RWPE1 (cell line): ENCODE measurements around the gene MICALL1.

Source experiments
- CTCF ChIA-PET: fragments of 350-600 bp; sonication (Branson Sonifier 250); formaldehyde crosslinking; extraction: SDS; loops from one replicate; lab custom pipeline; 2021; lab: Yijun Ruan, JAX
- POLR2A ChIA-PET: fragments of 400-600 bp; formaldehyde crosslinking; extraction: SDS; loops from one replicate; lab custom pipeline; 2020; ENCODE audit warnings: antibody characterized with exemption; ENCODE audit not compliant: low non-redundant PET; lab: Yijun Ruan, JAX
- DNase-seq: peaks from one replicate; pipeline ENCODE4 v3.0.0; 2012; ENCODE audit warnings: low spot score
- H3K27ac ChIP-seq: fragments of 450-650 bp; 2 replicates; pipeline ENCODE4 v1.5.1; 2017
- CTCF ChIP-seq: fragments of 450-650 bp; conservative IDR thresholded peaks from 2 replicates; pipeline ENCODE4 v1.5.1; 2017; ENCODE audit warnings: low read depth, mild to moderate bottlenecking

MICALL1 gene

GRCh38 chr22:37905534-37906363, at the start of gene MICALL1:
Gene MICALL1 (plus strand): TSS chr22:37906297. CDS start chr22:37906423, 126 bp downstream.
- peak; percentile 65 for DNase-seq
- peak within 1 kb of the TSS; percentile 100 for H3K27ac ChIP-seq

DNA sequence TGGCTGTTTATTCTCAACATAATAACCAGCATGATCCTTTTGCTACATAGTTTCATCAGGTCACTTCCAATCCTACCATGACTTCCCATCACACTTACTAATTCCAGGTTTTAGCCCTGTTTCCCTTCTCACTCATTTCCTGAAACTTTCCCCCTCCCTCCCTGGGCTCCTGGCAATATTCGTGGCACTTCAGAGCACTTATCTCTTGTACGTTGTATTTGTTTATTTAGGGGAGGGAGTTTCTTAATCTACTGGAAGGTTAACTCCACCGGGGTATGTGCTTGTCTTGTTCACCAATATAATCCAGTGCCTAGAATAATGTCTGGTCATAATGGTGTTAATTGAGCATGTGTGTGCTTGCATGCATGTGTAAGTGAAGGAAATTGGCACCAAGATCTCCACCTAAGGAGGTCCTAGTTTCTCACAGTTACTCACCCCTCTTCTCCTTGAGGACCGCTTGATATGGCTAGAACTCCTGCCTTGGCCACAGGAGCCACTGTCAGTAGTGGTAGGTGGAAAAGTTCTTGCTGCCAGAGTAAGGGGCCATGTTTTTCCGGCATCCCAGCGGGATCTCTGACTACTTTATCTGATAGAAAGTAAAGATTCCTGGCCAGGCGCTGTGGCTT, 45.2 kb upstream of the MICALL1 start:
- TF ChIP-seq CTCF: no peak
- peak overlapping the region; percentile 37; the same call in 1 of the 2 replicates for H3K27ac ChIP-seq
- no peak for DNase-seq
- CTCF ChIA-PET: no interaction called here
- POLR2A ChIA-PET: no interaction called here

More at GRCh38 chr22:37905534-37906363, at the start of gene MICALL1:
- ChIA-PET POLR2A (interaction anchor here (0.5 to 1.8 kb wide), 4 partner anchors 10 to 236 kb away, joined by 4 to 7 read pairs (median 5); no protein-coding TSS in a partner anchor), CTCF (interaction anchor here (0.6 to 1.5 kb wide), 5 partner anchors 11 to 27 kb away, joined by 3 to 8 read pairs (median 4); no protein-coding TSS in a partner anchor)
- no peak; the same call in 1 of the 2 replicates for TF ChIP-seq CTCF

GRCh38 chr22:37862570-37863325, 43.3 kb upstream of the MICALL1 start:
- no peak overlapping the region for H3K27ac ChIP-seq
- CTCF ChIA-PET: interaction anchor here (0.5 to 1.3 kb wide), 5 partner anchors 12 to 227 kb away, joined by 3 to 7 read pairs (median 4); no protein-coding TSS in a partner anchor
- TF ChIP-seq CTCF: no peak
- DNase-seq: no peak
- POLR2A ChIA-PET: no interaction called here

- no peak overlapping the region for H3K27ac ChIP-seq
- ChIA-PET CTCF (no interaction called here), POLR2A (no interaction called here)
- no peak for TF ChIP-seq CTCF
- no peak for DNase-seq
Measured at GRCh38 chr22:37865510-37865909, 40.6 kb upstream of the MICALL1 start.

DNA sequence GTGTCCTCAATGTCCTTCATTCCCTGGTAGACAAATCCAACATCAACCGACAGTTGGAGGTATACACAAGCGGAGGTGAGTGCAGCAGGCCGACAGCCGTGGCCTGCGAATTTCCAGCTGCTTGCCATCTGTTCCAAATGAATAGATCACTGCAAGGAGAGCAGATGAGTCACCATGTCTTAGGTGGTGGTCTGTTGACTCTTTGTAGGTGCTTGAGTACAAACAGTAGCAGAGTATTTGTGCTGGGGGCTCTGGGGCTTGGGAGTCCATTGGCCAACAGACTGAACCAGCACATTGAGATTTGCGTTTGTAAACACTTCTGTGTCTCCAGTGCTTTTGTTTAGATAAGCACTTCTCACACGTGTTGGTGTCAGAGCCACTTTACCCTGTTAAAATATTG, 35.8 kb upstream of the MICALL1 start:
- ChIA-PET POLR2A (no interaction called here), CTCF (no interaction called here)
- TF ChIP-seq CTCF: no peak
- no peak for DNase-seq
- H3K27ac ChIP-seq: no peak overlapping the region
